Measurements from ENCODE around the gene NAXD. TPM values are rescaled to one million over a fixed set of nuclear protein-coding genes. Genes with fewer than 3 reads are reported as not detected.

Gene NAXD
- total and polyA plus RNA-seq, 2 experiments from 2014 or later, result 16.9 to 18.5 TPM

- TF ChIP-seq, protein P1, sequence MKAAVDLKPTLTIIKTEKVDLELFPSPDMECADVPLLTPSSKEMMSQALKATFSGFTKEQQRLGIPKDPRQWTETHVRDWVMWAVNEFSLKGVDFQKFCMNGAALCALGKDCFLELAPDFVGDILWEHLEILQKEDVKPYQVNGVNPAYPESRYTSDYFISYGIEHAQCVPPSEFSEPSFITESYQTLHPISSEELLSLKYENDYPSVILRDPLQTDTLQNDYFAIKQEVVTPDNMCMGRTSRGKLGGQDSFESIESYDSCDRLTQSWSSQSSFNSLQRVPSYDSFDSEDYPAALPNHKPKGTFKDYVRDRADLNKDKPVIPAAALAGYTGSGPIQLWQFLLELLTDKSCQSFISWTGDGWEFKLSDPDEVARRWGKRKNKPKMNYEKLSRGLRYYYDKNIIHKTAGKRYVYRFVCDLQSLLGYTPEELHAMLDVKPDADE (IDR thresholded peaks at IDR 0.05), result no peak
- no peak for TF ChIP-seq POLR2AphosphoS5 (IDR thresholded peaks at IDR 0.05; ENCODE audit: low read depth)
Measured at GRCh38 chr13:110649551-110649950, 34.2 kb downstream of the NAXD start (continued).

- Histone ChIP-seq H3F3A (replicated peaks; ENCODE audit: low read depth) (no peaks in the 10 kb centered on the region), H3K36me3 (ENCODE audit: insufficient read depth) (no peaks in the 10 kb centered on the region; the same call in 1 of the 2 replicates), H3K4me2 (no peak overlapping the region), H4K20me1 (replicated peaks; ENCODE audit: insufficient read depth) (peaks cover 3% of the 10 kb centered on the region; the same call in 1 of the 2 replicates), H3K27ac (ENCODE audit: low read depth) (no peak overlapping the region), H2AFZ (no peak overlapping the region), H3K9me2 (ENCODE audit: insufficient read depth) (no peaks in the 10 kb centered on the region), H3K4me3 (no peak overlapping the region), H3K4me1 (ENCODE audit: insufficient read depth) (peaks cover 1% of the 10 kb centered on the region), H3K79me2 (replicated peaks; ENCODE audit: insufficient read depth) (no peaks in the 10 kb centered on the region), H3K27me3 (ENCODE audit: insufficient read depth) (no peaks in the 10 kb centered on the region)
- H3K27me3 Mint-ChIP-seq (ENCODE audit: insufficient read depth, low read depth, poor library complexity), result peaks cover 8% of the 10 kb centered on the region
- no peak for DNase-seq (ENCODE audit: low spot score)
- H3K9me3 Mint-ChIP-seq, result no peaks in the 10 kb centered on the region
- H3K4me3 Mint-ChIP-seq, result no peak overlapping the region
- ATAC-seq, result no peak
- no peak overlapping the region for H3K27ac Mint-ChIP-seq
- peaks cover 19% of the 10 kb centered on the region for H3K4me1 Mint-ChIP-seq
- TF ChIP-seq EZH2phosphoT487 (IDR thresholded peaks at IDR 0.05; ENCODE audit: unreplicated experiment) (no peak), ZNF114 (CRISPR knock-in tag; IDR thresholded peaks at IDR 0.05) (no peak), NANOG (IDR thresholded peaks at IDR 0.05; ENCODE audit: borderline replicate concordance) (no peak), STAT1 (IDR thresholded peaks at IDR 0.05; ENCODE audit: unreplicated experiment) (no peak), REST (IDR thresholded peaks at IDR 0.05; ENCODE audit: unreplicated experiment) (no peak), JUNB (IDR thresholded peaks at IDR 0.05; ENCODE audit: unreplicated experiment) (no peak)
- TF ChIP-seq, protein P1 (IDR thresholded peaks at IDR 0.05), result no peak
- TF ChIP-seq, protein P2, sequence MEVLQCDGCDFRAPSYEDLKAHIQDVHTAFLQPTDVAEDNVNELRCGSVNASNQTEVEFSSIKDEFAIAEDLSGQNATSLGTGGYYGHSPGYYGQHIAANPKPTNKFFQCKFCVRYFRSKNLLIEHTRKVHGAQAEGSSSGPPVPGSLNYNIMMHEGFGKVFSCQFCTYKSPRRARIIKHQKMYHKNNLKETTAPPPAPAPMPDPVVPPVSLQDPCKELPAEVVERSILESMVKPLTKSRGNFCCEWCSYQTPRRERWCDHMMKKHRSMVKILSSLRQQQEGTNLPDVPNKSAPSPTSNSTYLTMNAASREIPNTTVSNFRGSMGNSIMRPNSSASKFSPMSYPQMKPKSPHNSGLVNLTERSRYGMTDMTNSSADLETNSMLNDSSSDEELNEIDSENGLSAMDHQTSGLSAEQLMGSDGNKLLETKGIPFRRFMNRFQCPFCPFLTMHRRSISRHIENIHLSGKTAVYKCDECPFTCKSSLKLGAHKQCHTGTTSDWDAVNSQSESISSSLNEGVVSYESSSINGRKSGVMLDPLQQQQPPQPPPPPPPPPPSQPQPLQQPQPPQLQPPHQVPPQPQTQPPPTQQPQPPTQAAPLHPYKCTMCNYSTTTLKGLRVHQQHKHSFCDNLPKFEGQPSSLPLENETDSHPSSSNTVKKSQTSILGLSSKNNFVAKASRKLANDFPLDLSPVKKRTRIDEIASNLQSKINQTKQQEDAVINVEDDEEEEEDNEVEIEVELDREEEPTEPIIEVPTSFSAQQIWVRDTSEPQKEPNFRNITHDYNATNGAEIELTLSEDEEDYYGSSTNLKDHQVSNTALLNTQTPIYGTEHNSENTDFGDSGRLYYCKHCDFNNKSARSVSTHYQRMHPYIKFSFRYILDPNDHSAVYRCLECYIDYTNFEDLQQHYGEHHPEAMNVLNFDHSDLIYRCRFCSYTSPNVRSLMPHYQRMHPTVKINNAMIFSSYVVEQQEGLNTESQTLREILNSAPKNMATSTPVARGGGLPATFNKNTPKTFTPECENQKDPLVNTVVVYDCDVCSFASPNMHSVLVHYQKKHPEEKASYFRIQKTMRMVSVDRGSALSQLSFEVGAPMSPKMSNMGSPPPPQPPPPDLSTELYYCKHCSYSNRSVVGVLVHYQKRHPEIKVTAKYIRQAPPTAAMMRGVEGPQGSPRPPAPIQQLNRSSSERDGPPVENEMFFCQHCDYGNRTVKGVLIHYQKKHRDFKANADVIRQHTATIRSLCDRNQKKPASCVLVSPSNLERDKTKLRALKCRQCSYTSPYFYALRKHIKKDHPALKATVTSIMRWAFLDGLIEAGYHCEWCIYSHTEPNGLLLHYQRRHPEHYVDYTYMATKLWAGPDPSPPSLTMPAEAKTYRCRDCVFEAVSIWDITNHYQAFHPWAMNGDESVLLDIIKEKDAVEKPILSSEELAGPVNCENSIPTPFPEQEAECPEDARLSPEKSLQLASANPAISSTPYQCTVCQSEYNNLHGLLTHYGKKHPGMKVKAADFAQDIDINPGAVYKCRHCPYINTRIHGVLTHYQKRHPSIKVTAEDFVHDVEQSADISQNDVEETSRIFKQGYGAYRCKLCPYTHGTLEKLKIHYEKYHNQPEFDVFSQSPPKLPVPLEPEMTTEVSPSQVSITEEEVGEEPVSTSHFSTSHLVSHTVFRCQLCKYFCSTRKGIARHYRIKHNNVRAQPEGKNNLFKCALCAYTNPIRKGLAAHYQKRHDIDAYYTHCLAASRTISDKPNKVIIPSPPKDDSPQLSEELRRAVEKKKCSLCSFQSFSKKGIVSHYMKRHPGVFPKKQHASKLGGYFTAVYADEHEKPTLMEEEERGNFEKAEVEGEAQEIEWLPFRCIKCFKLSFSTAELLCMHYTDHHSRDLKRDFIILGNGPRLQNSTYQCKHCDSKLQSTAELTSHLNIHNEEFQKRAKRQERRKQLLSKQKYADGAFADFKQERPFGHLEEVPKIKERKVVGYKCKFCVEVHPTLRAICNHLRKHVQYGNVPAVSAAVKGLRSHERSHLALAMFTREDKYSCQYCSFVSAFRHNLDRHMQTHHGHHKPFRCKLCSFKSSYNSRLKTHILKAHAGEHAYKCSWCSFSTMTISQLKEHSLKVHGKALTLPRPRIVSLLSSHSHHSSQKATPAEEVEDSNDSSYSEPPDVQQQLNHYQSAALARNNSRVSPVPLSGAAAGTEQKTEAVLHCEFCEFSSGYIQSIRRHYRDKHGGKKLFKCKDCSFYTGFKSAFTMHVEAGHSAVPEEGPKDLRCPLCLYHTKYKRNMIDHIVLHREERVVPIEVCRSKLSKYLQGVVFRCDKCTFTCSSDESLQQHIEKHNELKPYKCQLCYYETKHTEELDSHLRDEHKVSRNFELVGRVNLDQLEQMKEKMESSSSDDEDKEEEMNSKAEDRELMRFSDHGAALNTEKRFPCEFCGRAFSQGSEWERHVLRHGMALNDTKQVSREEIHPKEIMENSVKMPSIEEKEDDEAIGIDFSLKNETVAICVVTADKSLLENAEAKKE (CRISPR knock-in tag; IDR thresholded peaks at IDR 0.05), result no peak
- H3K36me3 Mint-ChIP-seq (ENCODE audit: low read depth), result peaks cover 5% of the 10 kb centered on the region; the same call in 2 of the 3 replicates
Measured at GRCh38 chr13:110650436-110650835, 35.1 kb downstream of the NAXD start.

Measured in GM23338 (cell line).